ENCODE measurements around the gene CTCFL.

DNA sequence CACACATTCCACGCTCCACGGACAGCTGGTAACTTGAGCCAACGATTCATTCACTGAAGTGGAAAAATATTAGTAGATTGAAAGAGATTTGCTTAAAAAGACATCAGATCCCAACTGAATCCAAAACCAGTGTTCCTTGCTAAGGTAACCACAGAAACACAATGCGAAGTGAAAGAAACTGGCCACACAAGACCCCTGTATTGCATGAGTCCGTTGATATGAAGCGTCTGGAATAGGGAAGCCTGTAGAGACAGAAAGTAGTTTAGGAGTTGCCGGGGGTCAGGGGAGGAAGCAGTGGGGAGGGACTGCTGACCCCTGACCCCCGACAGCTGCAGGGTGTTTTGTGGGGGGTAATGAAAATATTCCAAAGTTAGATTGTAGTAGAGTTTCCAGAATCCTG is 46.0 kb upstream of the CTCFL start:
- TF ChIP-seq, protein P1, sequence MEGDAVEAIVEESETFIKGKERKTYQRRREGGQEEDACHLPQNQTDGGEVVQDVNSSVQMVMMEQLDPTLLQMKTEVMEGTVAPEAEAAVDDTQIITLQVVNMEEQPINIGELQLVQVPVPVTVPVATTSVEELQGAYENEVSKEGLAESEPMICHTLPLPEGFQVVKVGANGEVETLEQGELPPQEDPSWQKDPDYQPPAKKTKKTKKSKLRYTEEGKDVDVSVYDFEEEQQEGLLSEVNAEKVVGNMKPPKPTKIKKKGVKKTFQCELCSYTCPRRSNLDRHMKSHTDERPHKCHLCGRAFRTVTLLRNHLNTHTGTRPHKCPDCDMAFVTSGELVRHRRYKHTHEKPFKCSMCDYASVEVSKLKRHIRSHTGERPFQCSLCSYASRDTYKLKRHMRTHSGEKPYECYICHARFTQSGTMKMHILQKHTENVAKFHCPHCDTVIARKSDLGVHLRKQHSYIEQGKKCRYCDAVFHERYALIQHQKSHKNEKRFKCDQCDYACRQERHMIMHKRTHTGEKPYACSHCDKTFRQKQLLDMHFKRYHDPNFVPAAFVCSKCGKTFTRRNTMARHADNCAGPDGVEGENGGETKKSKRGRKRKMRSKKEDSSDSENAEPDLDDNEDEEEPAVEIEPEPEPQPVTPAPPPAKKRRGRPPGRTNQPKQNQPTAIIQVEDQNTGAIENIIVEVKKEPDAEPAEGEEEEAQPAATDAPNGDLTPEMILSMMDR (IDR thresholded peaks at IDR 0.05): no peak
- no peak for TF ChIP-seq EP300 (IDR thresholded peaks at IDR 0.05)
- no peak for TF ChIP-seq POLR2AphosphoS5 (IDR thresholded peaks at IDR 0.05)
- TF ChIP-seq POLR2A (IDR thresholded peaks at IDR 0.05; ENCODE audit: low read depth): no peak

Measured in esophagus muscularis mucosa (tissue), 4 donors.